HuH-7.5 (cell line): ENCODE measurements around the gene PNMA1.
A peak's percentile ranks its signal among the peaks of the same experiment; 100 is the strongest.

Experiments
- DNase-seq: peaks from one replicate; pipeline ENCODE4 v3.0.0; 2011; ENCODE audit warnings: low spot score

PNMA1 gene

GRCh38 chr14:73736842-73737241 lies 22.7 kb upstream of the PNMA1 start:
- DNase-seq: no peak

- no peak for DNase-seq
Measured at GRCh38 chr14:73732006-73732405, 17.8 kb upstream of the PNMA1 start.

GRCh38 chr14:73731111-73731510 lies 16.9 kb upstream of the PNMA1 start:
- no peak for DNase-seq

- no peak for DNase-seq
Measured at GRCh38 chr14:73729556-73730265, 15.5 kb upstream of the PNMA1 start.

GRCh38 chr14:73728717-73729330 lies 14.6 kb upstream of the PNMA1 start:
- DNase-seq: peak; percentile 89

GRCh38 chr14:73727166-73727565 lies 13.0 kb upstream of the PNMA1 start:
- no peak for DNase-seq

GRCh38 chr14:73726025-73726961 lies 12.1 kb upstream of the PNMA1 start:
- DNase-seq: no peak

- no peak for DNase-seq
Measured at GRCh38 chr14:73725116-73726024, 11.2 kb upstream of the PNMA1 start.

GRCh38 chr14:73724696-73725095 lies 10.5 kb upstream of the PNMA1 start:
- no peak for DNase-seq

GRCh38 chr14:73723797-73724661 lies 9.8 kb upstream of the PNMA1 start:
- peak; percentile 71 for DNase-seq

- no peak for DNase-seq
Measured at GRCh38 chr14:73723406-73723796, 9.2 kb upstream of the PNMA1 start.

GRCh38 chr14:73722581-73722980 lies 8.4 kb upstream of the PNMA1 start:
- DNase-seq: no peak

GRCh38 chr14:73721101-73721821 lies 7.1 kb upstream of the PNMA1 start:
- DNase-seq: no peak

GRCh38 chr14:73720636-73721035 lies 6.5 kb upstream of the PNMA1 start:
- no peak for DNase-seq

GRCh38 chr14:73719791-73720190 lies 5.6 kb upstream of the PNMA1 start:
- DNase-seq: no peak

- DNase-seq: no peak
Measured at GRCh38 chr14:73719361-73719760, 5.2 kb upstream of the PNMA1 start.

- no peak for DNase-seq
Measured at GRCh38 chr14:73718418-73719251, 4.5 kb upstream of the PNMA1 start.

- DNase-seq: no peak
Measured at GRCh38 chr14:73717711-73718417, 3.7 kb upstream of the PNMA1 start.

- no peak for DNase-seq
Measured at GRCh38 chr14:73717266-73717665, 3.1 kb upstream of the PNMA1 start.
